ENCODE results near the gene CARD19. TPM values are rescaled to one million over a fixed set of nuclear protein-coding genes. Genes with fewer than 3 reads are reported as not detected.

Gene CARD19
- total and polyA plus RNA-seq, 4 donors = 31.1 to 70.7 (median 48.5) TPM

DNA sequence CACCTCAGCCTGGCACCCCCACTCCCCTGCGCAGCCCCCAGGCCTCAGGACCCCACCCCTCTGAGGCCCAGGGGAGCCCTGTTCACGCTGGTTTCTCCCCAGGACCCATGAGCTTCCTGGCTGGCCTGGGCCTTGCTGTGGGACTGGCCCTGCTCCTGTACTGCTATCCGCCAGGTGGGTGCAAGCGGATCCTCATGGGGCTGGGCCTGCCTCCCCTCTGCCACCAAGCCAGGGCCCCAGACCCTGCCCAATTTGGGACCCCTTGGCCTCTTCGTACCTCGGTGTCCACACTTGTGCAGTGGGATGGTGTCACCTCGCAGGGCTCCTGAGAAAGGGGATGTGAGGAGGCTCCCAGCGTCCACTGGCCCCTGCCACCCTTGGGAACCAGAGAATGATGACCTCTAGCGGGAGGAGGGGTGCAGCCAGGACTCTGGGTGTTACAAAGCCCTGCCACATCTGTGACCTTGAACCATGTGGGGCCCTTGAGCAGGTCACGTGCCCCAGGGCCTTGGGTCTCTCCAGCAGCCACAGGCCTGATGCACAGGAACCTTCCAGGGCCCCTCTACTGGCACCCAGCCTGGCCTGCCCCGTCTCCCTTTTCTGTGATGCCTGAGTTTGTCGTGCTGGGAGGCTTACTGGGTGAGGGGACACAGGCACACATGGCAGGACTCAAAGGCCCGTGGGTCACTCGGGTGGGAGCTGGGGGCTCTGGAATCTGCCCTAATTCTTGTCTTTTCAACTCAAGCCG, 16.3 kb downstream of the CARD19 start:
- H3K9ac ChIP-seq (ENCODE audit: insufficient read depth in 1 of 2, low read length in 2 of 2) = no peak overlapping the region
- no peak overlapping the region for H3K27ac ChIP-seq (ENCODE audit: low read depth in 1 of 2, low read length in 1 of 2)
- H3K36me3 ChIP-seq (ENCODE audit: control insufficient read depth in 4 of 4, insufficient read depth in 4 of 4, low read length in 4 of 4) = peaks cover 0 to 42% (median 5%) of the 10 kb centered on the region in 4 donors
- DNase-seq = peak in 1 of 3 donors; percentile 7
- no peaks in the 10 kb centered on the region for H3K9me3 ChIP-seq (ENCODE audit: control insufficient read depth in 4 of 4, insufficient read depth in 3 of 4, low read length in 3 of 4)
- WGBS, 2 donors = 79 to 83% methylated on average over 15 of the region's 15 CpGs
- peaks cover 0 to 6% (median 2%) of the 10 kb centered on the region in 5 donors for H3K4me1 ChIP-seq (ENCODE audit: control insufficient read depth in 5 of 5, insufficient read depth in 5 of 5, low read length in 5 of 5)
- no peaks in the 10 kb centered on the region for H3K27me3 ChIP-seq (ENCODE audit: control insufficient read depth in 3 of 3, insufficient read depth in 3 of 3, low read length in 2 of 3)
- H3K4me3 ChIP-seq = no peak overlapping the region
- ATAC-seq (ENCODE audit: insufficient read depth, low FRiP score) = no peak
- TF ChIP-seq CTCF (IDR thresholded peaks at IDR 0.05; ENCODE audit: control extremely low read depth, extremely low read depth) = no peak

DNA sequence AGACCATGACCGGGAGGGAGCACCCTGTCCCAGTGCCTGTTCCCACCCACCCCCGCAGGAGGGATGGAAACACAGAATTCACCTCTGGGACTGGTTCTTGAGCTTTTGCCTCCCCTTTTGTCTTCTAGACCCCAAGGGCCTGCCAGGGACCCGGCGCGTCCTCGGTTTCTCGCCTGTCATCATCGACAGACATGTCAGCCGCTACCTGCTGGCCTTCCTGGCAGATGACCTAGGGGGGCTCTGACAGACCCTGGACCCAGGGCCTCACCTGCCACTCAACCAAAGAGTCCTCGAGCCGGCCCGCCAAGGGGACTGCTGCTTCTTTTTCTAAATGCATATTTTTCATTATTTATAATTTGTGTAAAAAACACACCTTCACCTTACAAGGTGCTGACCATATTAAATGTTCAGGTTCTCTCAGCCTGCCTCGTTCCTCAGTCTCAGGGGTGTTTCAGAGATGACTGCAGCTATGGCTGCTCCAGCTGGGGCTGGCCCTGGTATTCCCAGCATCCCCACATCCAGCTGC, 16.9 kb downstream of the CARD19 start:
- WGBS, 2 donors = 85 to 92% methylated on average over 13 of the region's 13 CpGs
- peaks cover 0 to 6% (median 2%) of the 10 kb centered on the region in 5 donors for H3K4me1 ChIP-seq (ENCODE audit: control insufficient read depth in 5 of 5, insufficient read depth in 5 of 5, low read length in 5 of 5)

DNA sequence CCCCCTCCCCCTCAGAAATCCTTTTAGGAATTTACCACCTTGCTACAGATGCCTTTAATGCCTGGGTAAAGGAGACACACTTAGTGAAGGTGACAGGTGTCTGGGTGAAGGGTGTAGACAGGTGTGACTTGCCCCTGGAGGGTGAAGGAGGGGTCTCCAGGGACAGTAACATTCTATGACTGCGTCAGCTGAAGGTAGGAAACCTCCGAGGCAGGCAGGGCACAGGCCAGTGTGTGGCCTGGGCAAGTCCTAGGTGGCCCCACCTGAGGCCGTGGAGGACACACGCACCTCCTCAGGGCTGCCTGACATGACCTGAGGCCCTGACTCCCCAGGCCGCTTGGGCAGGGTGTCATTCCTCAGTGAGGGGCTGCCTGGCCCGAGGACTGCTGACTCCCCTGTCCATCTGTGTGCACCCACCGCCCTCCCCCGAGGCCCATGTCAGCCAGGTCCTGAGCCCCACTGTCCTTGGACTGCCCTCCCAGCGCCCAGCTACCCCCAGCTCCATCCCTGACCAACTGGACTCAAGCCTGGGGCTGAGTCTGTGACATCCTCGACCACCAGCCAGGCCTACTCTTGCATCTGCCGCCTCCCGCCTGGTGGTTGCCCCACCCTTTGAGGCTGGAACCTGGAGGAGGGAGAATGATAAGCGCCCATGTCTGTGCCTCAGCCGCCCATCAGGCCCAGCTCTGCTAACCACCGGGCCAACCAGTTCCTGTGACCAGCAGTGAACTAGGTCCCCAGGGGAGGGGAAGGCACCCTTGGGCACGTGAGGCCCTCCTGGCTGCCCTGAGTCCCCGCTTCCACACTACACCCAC, 18.4 kb downstream of the CARD19 start:
- ATAC-seq (ENCODE audit: insufficient read depth, low FRiP score) = no peak
- H3K27me3 ChIP-seq (ENCODE audit: control insufficient read depth in 3 of 3, insufficient read depth in 3 of 3, low read length in 2 of 3) = no peaks in the 10 kb centered on the region
- H3K9ac ChIP-seq (ENCODE audit: insufficient read depth in 1 of 2, low read length in 2 of 2) = no peak overlapping the region
- peak overlapping the region in 1 of 2 donors; percentile 58 for H3K27ac ChIP-seq (ENCODE audit: low read depth in 1 of 2, low read length in 1 of 2)
- TF ChIP-seq CTCF (IDR thresholded peaks at IDR 0.05; ENCODE audit: control extremely low read depth, extremely low read depth) = no peak
- H3K4me1 ChIP-seq (ENCODE audit: control insufficient read depth in 5 of 5, insufficient read depth in 5 of 5, low read length in 5 of 5) = peaks cover 0 to 7% (median 4%) of the 10 kb centered on the region in 5 donors
- H3K4me3 ChIP-seq = no peak overlapping the region
- DNase-seq = peak in 1 of 3 donors; percentile 8
- 68 to 78% methylated on average over 17 of the region's 17 CpGs for WGBS, 2 donors
- no peaks in the 10 kb centered on the region for H3K9me3 ChIP-seq (ENCODE audit: control insufficient read depth in 4 of 4, insufficient read depth in 3 of 4, low read length in 3 of 4)
- peaks cover 0 to 35% (median 3%) of the 10 kb centered on the region in 4 donors for H3K36me3 ChIP-seq (ENCODE audit: control insufficient read depth in 4 of 4, insufficient read depth in 4 of 4, low read length in 4 of 4)

More for the DNA sequence above, 16.9 kb downstream of the CARD19 start:
- H3K27me3 ChIP-seq (ENCODE audit: control insufficient read depth in 3 of 3, insufficient read depth in 3 of 3, low read length in 2 of 3) = no peaks in the 10 kb centered on the region
- H3K4me3 ChIP-seq = no peak overlapping the region
- no peaks in the 10 kb centered on the region for H3K9me3 ChIP-seq (ENCODE audit: control insufficient read depth in 4 of 4, insufficient read depth in 3 of 4, low read length in 3 of 4)
- H3K36me3 ChIP-seq (ENCODE audit: control insufficient read depth in 4 of 4, insufficient read depth in 4 of 4, low read length in 4 of 4) = peaks cover 0 to 42% (median 5%) of the 10 kb centered on the region in 4 donors
- TF ChIP-seq CTCF (IDR thresholded peaks at IDR 0.05; ENCODE audit: control extremely low read depth, extremely low read depth) = no peak
- H3K27ac ChIP-seq (ENCODE audit: low read depth in 1 of 2, low read length in 1 of 2) = no peak overlapping the region
- no peak overlapping the region for H3K9ac ChIP-seq (ENCODE audit: insufficient read depth in 1 of 2, low read length in 2 of 2)
- ATAC-seq (ENCODE audit: insufficient read depth, low FRiP score) (no peak), DNase-seq (no peak)

Measured in lung (tissue), 12 donors.